Ascending aorta (tissue), 2 donors: ENCODE results near the gene PHC3. TPM values are rescaled to one million over a fixed set of nuclear protein-coding genes. Genes with fewer than 3 reads are reported as not detected.

ENCODE experiments used
- DNase-seq, 2 donors: peaks; one replicate each; pipeline ENCODE4 v3.0.0-alpha.2; 2019; ENCODE audit warnings: low spot score in 2 of 2
- H3K27ac ChIP-seq, 2 donors: fragments of 200-600 bp; sonication (generic); one replicate each; pipeline ENCODE4 v1.5.1; 2016 to 2017; ENCODE audit warnings: mild to moderate bottlenecking in 1 of 2
- H3K27me3 ChIP-seq: fragments of 200-600 bp; sonication (generic); one replicate; pipeline ENCODE4 v1.5.1; 2017
- H3K36me3 ChIP-seq, 2 donors: fragments of 200-600 bp; sonication (generic); one replicate each; pipeline ENCODE4 v1.5.1; 2016
- H3K4me1 ChIP-seq, 2 donors: fragments of 200-600 bp; sonication (generic); one replicate each; pipeline ENCODE4 v1.5.1; 2016 to 2017; ENCODE audit warnings: mild to moderate bottlenecking in 1 of 2
- H3K4me3 ChIP-seq, 2 donors: fragments of 200-600 bp; sonication (generic); one replicate each; pipeline ENCODE4 v1.5.1; 2016 to 2017; ENCODE audit warnings: mild to moderate bottlenecking in 1 of 2
- H3K9me3 ChIP-seq, 2 donors: fragments of 200-600 bp; sonication (generic); one replicate each; pipeline ENCODE4 v1.5.1; 2016
- CTCF ChIP-seq, 3 experiments: fragments of 200-600 bp in 2 of 3; fragments of 450-650 bp in 1 of 3; sonication (generic) in 2 of 3; IDR thresholded peaks; one replicate each; pipeline ENCODE4 v1.5.1; 2016 to 2019; ENCODE audit warnings: antibody characterized with exemption in 3 of 3, mild to moderate bottlenecking in 1 of 3, moderate library complexity in 1 of 3
- intact Hi-C: fragments of 100-400 bp; cut with DNase I; formaldehyde crosslinking; loops from one replicate; pipeline ENCODE4 v1.15.1; 2023
- total RNA-seq: library from RNA; depleted of rRNA; stranded (reverse); fragments of >200 nt; gene quantifications from one replicate; pipeline ENCODE4 v1.1.0, GENCODE V29; 2016

Gene PHC3
- total RNA-seq, 1 donor from 2014 or later: 43.3 TPM

GRCh38 chr3:170142373-170142772 lies 39.2 kb downstream of the PHC3 start:
- intact Hi-C loops: no loop called here
- no peaks in the 10 kb centered on the region for H3K27me3 ChIP-seq
- H3K27ac ChIP-seq: no peak overlapping the region
- no peaks in the 10 kb centered on the region for H3K4me1 ChIP-seq
- TF ChIP-seq CTCF (IDR thresholded peaks at IDR 0.05): no peak
- no peaks in the 10 kb centered on the region for H3K9me3 ChIP-seq
- DNase-seq: no peak
- H3K4me3 ChIP-seq: no peak overlapping the region
- peaks cover 7 to 23% of the 10 kb centered on the region in 2 donors for H3K36me3 ChIP-seq

- Histone ChIP-seq H3K4me1 (no peaks in the 10 kb centered on the region), H3K36me3 (peaks cover 32 to 45% of the 10 kb centered on the region in 2 donors), H3K4me3 (no peak overlapping the region), H3K27ac (no peak overlapping the region), H3K9me3 (no peaks in the 10 kb centered on the region), H3K27me3 (no peaks in the 10 kb centered on the region)
- intact Hi-C loops: no loop called here
- TF ChIP-seq CTCF (IDR thresholded peaks at IDR 0.05): no peak
- no peak for DNase-seq
These were observed 43.5 kb downstream of the PHC3 start for GRCh38 chr3:170137986-170138385.

- no peak overlapping the region for H3K4me3 ChIP-seq
- no peaks in the 10 kb centered on the region for H3K4me1 ChIP-seq
- intact Hi-C loops: no loop called here
- DNase-seq: no peak
- H3K9me3 ChIP-seq: peaks cover 0 to 3% of the 10 kb centered on the region in 2 donors
- H3K27me3 ChIP-seq: no peaks in the 10 kb centered on the region
- TF ChIP-seq CTCF (IDR thresholded peaks at IDR 0.05): no peak
- H3K27ac ChIP-seq: no peak overlapping the region
- H3K36me3 ChIP-seq: peaks cover 52 to 68% of the 10 kb centered on the region in 2 donors
These were observed 49.2 kb downstream of the PHC3 start for GRCh38 chr3:170132335-170132734.

- H3K27ac ChIP-seq: no peak overlapping the region
- TF ChIP-seq CTCF (IDR thresholded peaks at IDR 0.05): no peak
- no peak for DNase-seq
- H3K36me3 ChIP-seq: peaks cover 45 to 53% of the 10 kb centered on the region in 2 donors
- no peaks in the 10 kb centered on the region for H3K4me1 ChIP-seq
- H3K27me3 ChIP-seq: no peaks in the 10 kb centered on the region
- peaks cover 0 to 3% of the 10 kb centered on the region in 2 donors for H3K9me3 ChIP-seq
- intact Hi-C loops: no loop called here
- H3K4me3 ChIP-seq: no peak overlapping the region
These were observed 51.0 kb downstream of the PHC3 start for GRCh38 chr3:170130532-170130931.

- Histone ChIP-seq H3K4me3 (no peak overlapping the region), H3K36me3 (peaks cover 33 to 41% of the 10 kb centered on the region in 2 donors), H3K27ac (no peak overlapping the region), H3K9me3 (peaks cover 0 to 3% of the 10 kb centered on the region in 2 donors), H3K27me3 (no peaks in the 10 kb centered on the region), H3K4me1 (no peaks in the 10 kb centered on the region)
- no peak for TF ChIP-seq CTCF (IDR thresholded peaks at IDR 0.05)
- intact Hi-C loops: no loop called here
- DNase-seq: no peak
These were observed 52.5 kb downstream of the PHC3 start for GRCh38 chr3:170128977-170129431.
